HepG2 (cell line): ENCODE measurements around the gene KDM4B. TPM values are rescaled to one million over a fixed set of nuclear protein-coding genes. Genes with fewer than 3 reads are reported as not detected.

Experiments
- ATAC-seq: fragments of 200-7000 bp; cut with Tn5 transposase; 3 replicates; pipeline ENCODE4 v1.9.1; 2020; ENCODE audit warnings: mild to moderate bottlenecking, moderate library complexity
- BruUV-seq: library from RNA; stranded (reverse); fragments of 400-500 nt; replicated peaks from 2 replicates; lab custom pipeline; 2021; lab: Mats Ljungman, UMichigan
- CTCF ChIA-PET: fragments of 300-600 bp; formaldehyde crosslinking; extraction: SDS; loops from one replicate; lab custom pipeline; 2021; ENCODE audit warnings: low total read pairs, inconsistent platforms, low intra/inter-chr PET ratio; lab: Yijun Ruan, JAX
- POLR2A ChIA-PET: fragments of 350-600 bp; sonication (Branson Sonifier 250); formaldehyde crosslinking; loops from one replicate; lab custom pipeline; 2020; ENCODE audit warnings: antibody characterized with exemption, inconsistent platforms; lab: Yijun Ruan, JAX
- DNase-seq: peaks from one replicate; pipeline ENCODE4 v3.0.0-alpha.2; 2015; ENCODE audit warnings: low spot score
- FAIRE-seq: peaks from 3 replicates; lab custom pipeline; 2011; peaks lifted over from hg19 to GRCh38; lab: Jason Lieb, UNC
- H2AFZ ChIP-seq: one replicate; pipeline ENCODE4 v1.6.1; 2011; ENCODE audit warnings: low read length, inconsistent platforms
- H3K27ac ChIP-seq: fragments of 300-600 bp; 3 replicates; pipeline ENCODE4 v1.8.0; 2011; ENCODE audit warnings: mixed run types, mild to moderate bottlenecking, mixed read lengths, low read length, inconsistent platforms; ENCODE audit not compliant: insufficient read depth; ENCODE audit errors: extremely low read length
- H3K27me3 ChIP-seq, 2 experiments: fragments of 200-600 bp in 1 of 2; 2 replicates in 1 of 2; 3 replicates in 1 of 2; pipeline versions ENCODE4 v1.6.0 to v1.8.0; 2011; ENCODE audit warnings: low read length in 2 of 2, mild to moderate bottlenecking in 2 of 2, moderate library complexity in 2 of 2, inconsistent platforms in 1 of 2; ENCODE audit not compliant: insufficient read depth in 2 of 2, control insufficient read depth in 1 of 2
- H3K36me3 ChIP-seq, 2 experiments: fragments of 200-600 bp in 1 of 2; replicated peaks in 1 of 2; 2 replicates in 1 of 2; 3 replicates in 1 of 2; pipeline versions ENCODE4 v1.5.1 to v1.8.0; 2011; ENCODE audit warnings: low read length in 2 of 2, inconsistent platforms in 1 of 2; ENCODE audit not compliant: insufficient read depth in 2 of 2, control insufficient read depth in 1 of 2
- H3K4me1 ChIP-seq: 2 replicates; pipeline ENCODE4 v1.5.1; 2012; ENCODE audit warnings: low read length, inconsistent platforms; ENCODE audit not compliant: insufficient read depth
- H3K4me2 ChIP-seq: 2 replicates; pipeline ENCODE4 v1.6.0; 2011; ENCODE audit warnings: low read depth, low read length, inconsistent platforms
- H3K4me3 ChIP-seq, 3 experiments: fragments of 200-600 bp in 1 of 3; sonication (generic), shearing (Covaris generic) in 1 of 3; replicated peaks in 1 of 3; 2 replicates each; pipeline ENCODE4 v1.5.1; 2011 to 2016; ENCODE audit warnings: low read length in 3 of 3, inconsistent platforms in 2 of 3, low read depth in 2 of 3, mild to moderate bottlenecking in 2 of 3, control low read depth in 1 of 3, mixed read lengths in 1 of 3; ENCODE audit not compliant: insufficient read depth in 1 of 3
- H3K79me2 ChIP-seq: one replicate; pipeline ENCODE4 v1.6.1; 2011; ENCODE audit warnings: low read length, inconsistent platforms; ENCODE audit not compliant: insufficient read depth
- H3K9ac ChIP-seq: 2 replicates; pipeline ENCODE4 v1.6.0; 2011; ENCODE audit warnings: mild to moderate bottlenecking, low read depth, low read length, inconsistent platforms; ENCODE audit not compliant: insufficient read depth
- H3K9me3 ChIP-seq: 2 replicates; pipeline ENCODE4 v1.5.1; 2012; ENCODE audit warnings: mild to moderate bottlenecking, low read length
- H4K20me1 ChIP-seq: 2 replicates; pipeline ENCODE4 v1.6.0; 2011; ENCODE audit warnings: inconsistent platforms, mild to moderate bottlenecking, low read length, moderate library complexity; ENCODE audit not compliant: insufficient read depth
- AGO2 ChIP-seq: fragments of 200-400 bp; formaldehyde crosslinking; optimal IDR thresholded peaks from 2 replicates; pipeline ENCODE3; 2017; ENCODE audit warnings: mild to moderate bottlenecking, low read depth, low read length, moderate library complexity
- IKZF4 ChIP-seq: sonication (generic); formaldehyde crosslinking; IDR thresholded peaks from 2 replicates; pipeline ENCODE4 v1.5.1; 2020; ENCODE audit warnings: borderline replicate concordance, mild to moderate bottlenecking, low read depth, missing genetic modification reagents; ENCODE audit errors: not compliant biosample characterization
- RXRA ChIP-seq: sonication (generic); formaldehyde crosslinking; IDR thresholded peaks from 2 replicates; pipeline ENCODE4 v1.5.1; 2020; ENCODE audit warnings: missing genetic modification reagents
- UBTF ChIP-seq: sonication (generic); formaldehyde crosslinking; IDR thresholded peaks from 2 replicates; pipeline ENCODE4 v1.4.0; 2020; ENCODE audit warnings: mild to moderate bottlenecking, missing genetic modification reagents
- ZFP82 ChIP-seq: sonication (generic); formaldehyde crosslinking; IDR thresholded peaks from 2 replicates; pipeline ENCODE4 v1.5.1; 2020; ENCODE audit warnings: mild to moderate bottlenecking, missing genetic modification reagents, borderline replicate concordance
- whole genome bisulfite sequencing: methylation state at CpG from one replicate; pipeline ENCODE4 v1.1.6; 2017; ENCODE audit warnings: low lambda C conversion rate; 5-methylcytosine and 5-hydroxymethylcytosine counted together
- in situ Hi-C: cut with HindIII; loops from 2 replicates; pipeline ENCODE4 v1.10.0; 2017; ENCODE audit warnings: low pct_unique_long_range_greater_than_20kb; ENCODE audit not compliant: extremely low pct_ligation_motif_present
- intact Hi-C: fragments of 100-400 bp; cut with micrococcal nuclease; formaldehyde crosslinking; loops from one replicate; pipeline ENCODE4 v1.10.0; 2022; ENCODE audit not compliant: unreplicated experiment
- polyA plus RNA-seq, 8 experiments: library from polyadenylated mRNA; depleted of rRNA in 3 of 8; stranded (reverse) in 7 of 8; unstranded in 1 of 8; fragments of >200 nt; fragmentation: Illumina TruSeq in 4 of 8; extraction: Trizol in 4 of 8; gene quantifications; 2 replicates each; pipeline versions ENCODE4 v1.2.1 to v1.2.3, GENCODE V29; 2011 to 2016; ENCODE audit warnings: low read depth in 4 of 8, missing spikeins in 1 of 8, mixed read lengths in 1 of 8; ENCODE audit not compliant: insufficient read depth in 1 of 8
- total RNA-seq, 5 experiments: library from RNA; depleted of rRNA; stranded (reverse); fragments of >200 nt; fragmentation: Illumina TruSeq; extraction: Trizol; gene quantifications; 2 replicates each; pipeline ENCODE4 v1.2.3, GENCODE V29; 2016; ENCODE audit warnings: low read depth in 1 of 5

The KDM4B gene
- total and polyA plus RNA-seq, 2 of the 13 experiments (the other 11 are each of a cell fraction or from before 2014, with no cell fraction given), result 4.9 to 14.6 TPM

- FAIRE-seq, result no peak
- no peak for DNase-seq
- no TSS peak for BruUV-seq
Measured at GRCh38 chr19:5132698-5133651, 164.1 kb downstream of the KDM4B start.

GRCh38 chr19:5133986-5134595 lies 165.2 kb downstream of the KDM4B start:
- ChIA-PET POLR2A (no interaction called here), CTCF (no interaction called here)
- no TSS peak for BruUV-seq
- Histone ChIP-seq H3K9ac (no peak overlapping the region), H3K9me3 (no peaks in the 10 kb centered on the region), H2AFZ (no peak overlapping the region), H3K4me1 (no peaks in the 10 kb centered on the region), H3K27ac (no peak overlapping the region), H3K4me2 (no peak overlapping the region), H3K4me3 (no peak overlapping the region), H3K36me3 (peaks cover 9 to 35% of the 10 kb centered on the region in 2 experiments; a peak in 4 of 5 replicates), H4K20me1 (no peaks in the 10 kb centered on the region), H3K27me3 (no peaks in the 10 kb centered on the region), H3K79me2 (no peaks in the 10 kb centered on the region)
- DNase-seq (no peak), FAIRE-seq (no peak), ATAC-seq (no peak)
- in situ Hi-C loops (no loop called here), intact Hi-C loops (no loop called here)
- WGBS, result 97% methylated on average over 18 of the region's 30 CpGs
- TF ChIP-seq RXRA (CRISPR knock-in tag) (no peak), UBTF (CRISPR knock-in tag) (no peak), AGO2 (peak; percentile 8)

More at GRCh38 chr19:5132698-5133651, 164.1 kb downstream of the KDM4B start:
- no peaks in the 10 kb centered on the region for H3K9me3 ChIP-seq
- H3K4me1 ChIP-seq, result no peaks in the 10 kb centered on the region
- H3K27me3 ChIP-seq, result no peaks in the 10 kb centered on the region
- H3K4me3 ChIP-seq, result no peak overlapping the region
- ChIA-PET POLR2A (no interaction called here), CTCF (no interaction called here)
- 100% methylated on average over 8 of the region's 27 CpGs for WGBS
- no peak overlapping the region for H3K4me2 ChIP-seq
- TF ChIP-seq IKZF4 (CRISPR knock-in tag) (no peak), ZFP82 (CRISPR knock-in tag) (no peak), AGO2 (peak; percentile 58)
- H3K27ac ChIP-seq, result no peak overlapping the region
- ATAC-seq, result no peak
- in situ Hi-C loops, result no loop called here
- no peaks in the 10 kb centered on the region for H4K20me1 ChIP-seq
- H3K36me3 ChIP-seq, result peaks cover 9 to 23% of the 10 kb centered on the region in 2 experiments; a peak in 3 of 5 replicates
- intact Hi-C loops, result no loop called here
- H3K9ac ChIP-seq, result no peak overlapping the region
- no peaks in the 10 kb centered on the region for H3K79me2 ChIP-seq
- no peak overlapping the region for H2AFZ ChIP-seq
